Measurements from ENCODE around the gene CRAMP1. TPM values are rescaled to one million over a fixed set of nuclear protein-coding genes. Genes with fewer than 3 reads are reported as not detected.

CRAMP1 gene
- total RNA-seq, 1 experiment from 2014 or later, result 22.9 TPM

DNA sequence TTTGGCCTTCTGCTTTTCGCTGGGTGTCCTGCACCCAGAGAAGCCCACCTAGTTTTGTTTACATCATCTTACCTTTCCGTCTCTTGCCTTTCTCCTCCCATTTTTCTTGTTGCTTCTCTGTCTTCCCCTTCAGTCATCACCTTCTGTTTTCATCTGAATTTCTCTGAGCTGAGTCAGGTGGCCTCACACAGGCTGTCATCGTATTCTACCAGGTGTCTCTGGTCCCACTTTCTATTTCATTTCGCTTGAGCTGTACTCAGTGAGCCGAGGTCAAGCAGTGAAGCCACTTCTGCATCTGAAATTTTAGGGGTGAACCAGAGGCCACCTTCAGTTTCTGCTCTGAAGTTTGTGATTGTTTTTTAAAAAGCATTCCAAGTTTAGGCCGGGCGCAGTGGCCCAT, 9.7 kb downstream of the CRAMP1 start:
- POLR2A ChIA-PET, result no interaction called here
- Histone ChIP-seq H3K36me3 (ENCODE audit: control insufficient read depth in 1 of 2, insufficient read depth in 2 of 2, low read length in 2 of 2) (peaks cover 2 to 24% of the 10 kb centered on the region in 2 experiments; a peak in 2 of 4 replicates), H3K79me2 (ENCODE audit: insufficient read depth, low read length) (peaks cover 90% of the 10 kb centered on the region), H4K20me1 (ENCODE audit: insufficient read depth) (no peaks in the 10 kb centered on the region), H3K9ac (ENCODE audit: low read length) (no peak overlapping the region), H3K4me3 (replicated peaks in 1 of 2; ENCODE audit: low read depth in 1 of 2, low read length in 2 of 2) (no peak overlapping the region), H3K4me1 (ENCODE audit: control insufficient read depth in 1 of 2, insufficient read depth in 2 of 2, low read length in 2 of 2) (no peaks in the 10 kb centered on the region), H3K4me2 (ENCODE audit: low read length) (no peak overlapping the region), H3K9me3 (ENCODE audit: control insufficient read depth in 1 of 2, insufficient read depth in 1 of 2, low read depth in 1 of 2, low read length in 2 of 2) (no peaks in the 10 kb centered on the region), H2AFZ (ENCODE audit: low read depth, low read length, poor library complexity, severe bottlenecking) (no peak overlapping the region), H3K9me2 (ENCODE audit: insufficient read depth) (no peaks in the 10 kb centered on the region), H3K27me3 (ENCODE audit: insufficient read depth, low read length) (no peaks in the 10 kb centered on the region), H3K27ac (ENCODE audit: low read depth, low read length) (no peak overlapping the region)
- DNase-seq (ENCODE audit: low read depth, low spot score) (no peak), ATAC-seq (no peak)
- RAD21 ChIA-PET (ENCODE audit: low non-redundant PET in 1 of 2, low total read pairs in 2 of 2, uncharacterized antibody in 2 of 2, unreplicated experiment in 2 of 2), result no interaction called here
- TF ChIP-seq EZH2phosphoT487 (IDR thresholded peaks at IDR 0.05; ENCODE audit: borderline replicate concordance) (no peak), CBX3 (IDR thresholded peaks at IDR 0.05; ENCODE audit: low read depth) (no peak), TCF7L2 (IDR thresholded peaks at IDR 0.05; ENCODE audit: borderline replicate concordance, extremely low read depth, insufficient read depth, insufficient read length) (no peak), EGR1 (IDR thresholded peaks at IDR 0.05; ENCODE audit: low read depth) (no peak), FOSL1 (IDR thresholded peaks at IDR 0.05; ENCODE audit: low read depth) (no peak), JUND (IDR thresholded peaks at IDR 0.05) (no peak), CEBPB (IDR thresholded peaks at IDR 0.05; ENCODE audit: low read depth) (no peak), ELF1 (IDR thresholded peaks at IDR 0.05; ENCODE audit: borderline replicate concordance, low read depth) (no peak), ZFX (IDR thresholded peaks at IDR 0.05) (no peak), SRF (IDR thresholded peaks at IDR 0.05; ENCODE audit: low read depth) (no peak), YY1 (IDR thresholded peaks at IDR 0.05; ENCODE audit: extremely low read depth, insufficient replicate concordance, low read depth, low read length) (no peak), POLR2AphosphoS5 (IDR thresholded peaks at IDR 0.05; ENCODE audit: low read depth, low read length) (no peak), ZNF274 (IDR thresholded peaks at IDR 0.05; ENCODE audit: low read depth, low read length) (no peak), SP1 (IDR thresholded peaks at IDR 0.05; ENCODE audit: low read depth) (no peak)
- TF ChIP-seq, protein P1, sequence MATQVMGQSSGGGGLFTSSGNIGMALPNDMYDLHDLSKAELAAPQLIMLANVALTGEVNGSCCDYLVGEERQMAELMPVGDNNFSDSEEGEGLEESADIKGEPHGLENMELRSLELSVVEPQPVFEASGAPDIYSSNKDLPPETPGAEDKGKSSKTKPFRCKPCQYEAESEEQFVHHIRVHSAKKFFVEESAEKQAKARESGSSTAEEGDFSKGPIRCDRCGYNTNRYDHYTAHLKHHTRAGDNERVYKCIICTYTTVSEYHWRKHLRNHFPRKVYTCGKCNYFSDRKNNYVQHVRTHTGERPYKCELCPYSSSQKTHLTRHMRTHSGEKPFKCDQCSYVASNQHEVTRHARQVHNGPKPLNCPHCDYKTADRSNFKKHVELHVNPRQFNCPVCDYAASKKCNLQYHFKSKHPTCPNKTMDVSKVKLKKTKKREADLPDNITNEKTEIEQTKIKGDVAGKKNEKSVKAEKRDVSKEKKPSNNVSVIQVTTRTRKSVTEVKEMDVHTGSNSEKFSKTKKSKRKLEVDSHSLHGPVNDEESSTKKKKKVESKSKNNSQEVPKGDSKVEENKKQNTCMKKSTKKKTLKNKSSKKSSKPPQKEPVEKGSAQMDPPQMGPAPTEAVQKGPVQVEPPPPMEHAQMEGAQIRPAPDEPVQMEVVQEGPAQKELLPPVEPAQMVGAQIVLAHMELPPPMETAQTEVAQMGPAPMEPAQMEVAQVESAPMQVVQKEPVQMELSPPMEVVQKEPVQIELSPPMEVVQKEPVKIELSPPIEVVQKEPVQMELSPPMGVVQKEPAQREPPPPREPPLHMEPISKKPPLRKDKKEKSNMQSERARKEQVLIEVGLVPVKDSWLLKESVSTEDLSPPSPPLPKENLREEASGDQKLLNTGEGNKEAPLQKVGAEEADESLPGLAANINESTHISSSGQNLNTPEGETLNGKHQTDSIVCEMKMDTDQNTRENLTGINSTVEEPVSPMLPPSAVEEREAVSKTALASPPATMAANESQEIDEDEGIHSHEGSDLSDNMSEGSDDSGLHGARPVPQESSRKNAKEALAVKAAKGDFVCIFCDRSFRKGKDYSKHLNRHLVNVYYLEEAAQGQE (IDR thresholded peaks at IDR 0.05; ENCODE audit: low read depth), result no peak
- TF ChIP-seq, protein P2, sequence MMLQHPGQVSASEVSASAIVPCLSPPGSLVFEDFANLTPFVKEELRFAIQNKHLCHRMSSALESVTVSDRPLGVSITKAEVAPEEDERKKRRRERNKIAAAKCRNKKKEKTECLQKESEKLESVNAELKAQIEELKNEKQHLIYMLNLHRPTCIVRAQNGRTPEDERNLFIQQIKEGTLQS (IDR thresholded peaks at IDR 0.05), result no peak
- CTCF ChIA-PET, result no interaction called here
- intact Hi-C loops (cut with micrococcal nuclease), result no loop called here
- no TSS peak for BruUV-seq (replicated peaks)
